ENCODE results near the gene RPA3. TPM values are rescaled to one million over a fixed set of nuclear protein-coding genes. Genes with fewer than 3 reads are reported as not detected.

RPA3 gene
- total and polyA plus RNA-seq, 2 donors (not counting 3 experiments of a cell fraction or from before 2014, with no cell fraction given), result 15.6 to 34.4 TPM

DNA sequence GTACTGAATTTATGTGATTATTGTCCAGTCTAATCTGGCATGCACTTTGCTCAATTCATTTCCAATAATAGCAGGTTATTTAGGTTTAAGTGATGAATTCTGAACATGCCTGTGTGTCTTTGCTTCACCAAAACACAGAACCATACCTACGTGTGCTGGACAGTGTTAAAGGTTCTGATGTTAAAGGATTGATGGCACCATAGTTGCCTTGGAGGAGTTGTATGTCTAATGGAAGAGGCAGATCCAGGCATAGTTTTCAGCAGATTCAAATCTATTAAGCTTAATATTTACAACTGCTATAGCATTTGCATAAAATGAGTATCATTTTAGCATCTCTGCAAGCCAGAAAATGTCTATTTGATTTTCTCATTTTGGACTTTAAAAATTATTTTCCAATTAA lies 105.9 kb downstream of the RPA3 start:
- intact Hi-C loops (cut with micrococcal nuclease) (no loop called here), dilution Hi-C loops (cut with MboI; ENCODE audit: extremely low pct_ligation_motif_present, low sequenced_read_pairs) (no loop called here)
- H4K20me1 ChIP-seq (replicated peaks; ENCODE audit: control insufficient read depth, extremely low read depth, insufficient read depth, low read length), result no peaks in the 10 kb centered on the region
- H3K4me1 ChIP-seq (ENCODE audit: control insufficient read depth, extremely low read depth, insufficient read depth, low read length), result no peaks in the 10 kb centered on the region
- no peak overlapping the region for H3K4me2 ChIP-seq (ENCODE audit: insufficient read depth, low read length)
- H3K27me3 ChIP-seq (ENCODE audit: control insufficient read depth in 2 of 2, insufficient read depth in 2 of 2, low read length in 2 of 2), result no peaks in the 10 kb centered on the region
- no peak overlapping the region for H3K4me3 ChIP-seq (replicated peaks in 1 of 3; ENCODE audit: insufficient read depth in 1 of 3, low read depth in 1 of 3, low read length in 3 of 3)
- no peak overlapping the region for H3K27ac ChIP-seq (ENCODE audit: insufficient read depth, low read depth, low read length)
- CTCF ChIA-PET, result interaction anchor here (0.6 to 1.1 kb wide), 3 partner anchors 18 to 578 kb away, joined by 3 to 5 read pairs (median 3); no protein-coding TSS in a partner anchor
- no peaks in the 10 kb centered on the region for H3K36me3 ChIP-seq (ENCODE audit: control insufficient read depth in 2 of 2, extremely low read depth in 1 of 2, insufficient read depth in 2 of 2, low read length in 2 of 2)
- H2AFZ ChIP-seq (ENCODE audit: low read depth, low read length), result no peak overlapping the region
- POLR2A ChIA-PET, result no interaction called here
- no peak overlapping the region for H3K9ac ChIP-seq (replicated peaks; ENCODE audit: extremely low read depth, insufficient read depth, low read length)
- H3K9me1 ChIP-seq (replicated peaks; ENCODE audit: control insufficient read depth, extremely low read depth, insufficient read depth, low read length), result no peaks in the 10 kb centered on the region
- TF ChIP-seq, protein P1, sequence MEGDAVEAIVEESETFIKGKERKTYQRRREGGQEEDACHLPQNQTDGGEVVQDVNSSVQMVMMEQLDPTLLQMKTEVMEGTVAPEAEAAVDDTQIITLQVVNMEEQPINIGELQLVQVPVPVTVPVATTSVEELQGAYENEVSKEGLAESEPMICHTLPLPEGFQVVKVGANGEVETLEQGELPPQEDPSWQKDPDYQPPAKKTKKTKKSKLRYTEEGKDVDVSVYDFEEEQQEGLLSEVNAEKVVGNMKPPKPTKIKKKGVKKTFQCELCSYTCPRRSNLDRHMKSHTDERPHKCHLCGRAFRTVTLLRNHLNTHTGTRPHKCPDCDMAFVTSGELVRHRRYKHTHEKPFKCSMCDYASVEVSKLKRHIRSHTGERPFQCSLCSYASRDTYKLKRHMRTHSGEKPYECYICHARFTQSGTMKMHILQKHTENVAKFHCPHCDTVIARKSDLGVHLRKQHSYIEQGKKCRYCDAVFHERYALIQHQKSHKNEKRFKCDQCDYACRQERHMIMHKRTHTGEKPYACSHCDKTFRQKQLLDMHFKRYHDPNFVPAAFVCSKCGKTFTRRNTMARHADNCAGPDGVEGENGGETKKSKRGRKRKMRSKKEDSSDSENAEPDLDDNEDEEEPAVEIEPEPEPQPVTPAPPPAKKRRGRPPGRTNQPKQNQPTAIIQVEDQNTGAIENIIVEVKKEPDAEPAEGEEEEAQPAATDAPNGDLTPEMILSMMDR (IDR thresholded peaks at IDR 0.05; ENCODE audit: extremely low read depth in 1 of 2, insufficient read depth in 1 of 2, low read depth in 1 of 2, low read length in 2 of 2), result no peak
- TF ChIP-seq GATA2 (IDR thresholded peaks at IDR 0.05; ENCODE audit: insufficient read depth, insufficient read length, low read depth, low read length) (no peak), EZH2 (IDR thresholded peaks at IDR 0.05; ENCODE audit: borderline replicate concordance, low read depth, low read length, severe bottlenecking) (no peak), MYC (IDR thresholded peaks at IDR 0.05; ENCODE audit: low read depth, low read length) (no peak), POLR2AphosphoS5 (IDR thresholded peaks at IDR 0.05; ENCODE audit: insufficient read depth, low read depth, low read length) (no peak), FOS (IDR thresholded peaks at IDR 0.05; ENCODE audit: borderline replicate concordance, insufficient read depth, low read length) (no peak), JUN (IDR thresholded peaks at IDR 0.05; ENCODE audit: borderline replicate concordance, insufficient read depth, insufficient read length, low read depth) (no peak), POLR2A (IDR thresholded peaks at IDR 0.05; ENCODE audit: low read depth, low read length) (no peak)
- TF ChIP-seq, protein P2, sequence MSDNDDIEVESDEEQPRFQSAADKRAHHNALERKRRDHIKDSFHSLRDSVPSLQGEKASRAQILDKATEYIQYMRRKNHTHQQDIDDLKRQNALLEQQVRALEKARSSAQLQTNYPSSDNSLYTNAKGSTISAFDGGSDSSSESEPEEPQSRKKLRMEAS (IDR thresholded peaks at IDR 0.05; ENCODE audit: insufficient read depth, insufficient read length), result no peak
- FAIRE-seq (no peak), DNase-seq (ENCODE audit: low read depth, low spot score) (no peak)
- BruUV-seq (replicated peaks), result no TSS peak
- no peaks in the 10 kb centered on the region for H3K9me3 ChIP-seq (replicated peaks; ENCODE audit: control insufficient read depth, insufficient read depth, low read length)
- no peaks in the 10 kb centered on the region for H3K79me2 ChIP-seq (ENCODE audit: control insufficient read depth, insufficient read depth, low read length)
